ENCODE measurements around the gene RTN4R.

RTN4R gene

DNA sequence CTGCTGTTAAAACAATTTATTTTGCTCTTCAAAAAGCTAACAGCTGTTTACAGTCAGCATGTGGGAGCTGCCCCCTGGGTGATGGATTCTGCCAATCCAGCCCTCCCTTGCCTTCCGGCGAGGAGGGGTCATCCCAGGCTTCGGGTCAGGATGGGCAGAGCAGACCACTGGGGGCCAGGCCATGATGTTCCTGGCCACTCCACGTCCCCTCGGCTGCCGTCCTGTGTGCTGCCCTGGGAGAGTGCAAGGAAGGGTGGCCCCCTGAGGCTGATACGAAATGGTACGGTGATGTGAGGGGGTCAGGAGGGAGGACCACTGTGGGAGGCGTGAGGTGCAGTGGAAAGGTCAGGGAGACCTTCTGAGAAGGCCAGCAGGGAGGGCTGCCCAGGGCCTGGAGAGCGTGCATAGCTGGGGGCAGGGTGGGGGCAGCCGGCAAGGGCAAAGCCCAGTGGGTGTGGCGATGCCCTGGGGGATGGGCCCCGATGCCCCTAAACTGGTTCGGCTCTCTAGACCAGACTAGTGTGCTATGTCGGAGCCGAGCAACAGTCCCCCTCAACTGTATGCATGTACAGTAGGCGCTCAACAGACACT is 41.3 kb downstream of the RTN4R start:
- no peak for DNase-seq

DNA sequence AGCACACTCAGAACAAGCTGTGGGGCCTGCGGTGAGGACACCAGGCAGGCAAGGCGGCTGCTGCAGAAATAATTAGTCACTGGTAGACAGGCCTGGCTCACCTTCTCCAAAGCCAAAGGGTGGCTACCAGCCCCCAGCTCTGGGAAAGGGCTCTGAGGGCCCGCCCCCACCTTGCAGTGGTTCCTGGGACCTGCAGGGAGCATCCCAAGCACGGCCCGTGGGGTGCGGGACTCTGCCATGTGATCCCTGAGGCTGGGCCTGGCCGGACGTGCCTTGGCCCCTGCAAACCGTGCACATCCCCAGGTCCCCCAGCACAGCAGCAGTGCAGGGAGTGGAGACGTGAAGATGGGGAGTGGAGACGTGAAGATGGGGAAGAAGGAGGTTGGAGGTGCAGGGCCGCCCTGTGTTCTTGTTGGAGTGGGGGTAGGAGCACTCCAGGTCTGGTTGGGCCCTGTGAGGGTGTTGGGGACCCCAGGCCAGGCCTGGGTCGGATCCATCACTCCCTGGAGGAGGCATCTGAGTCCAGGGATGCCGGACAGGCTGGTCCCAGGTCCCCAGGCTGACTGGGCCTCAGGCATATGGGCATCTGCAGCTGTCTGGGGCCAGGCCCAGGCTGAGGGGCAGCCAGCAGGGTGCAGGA is 41.9 kb downstream of the RTN4R start:
- DNase-seq: no peak

DNA sequence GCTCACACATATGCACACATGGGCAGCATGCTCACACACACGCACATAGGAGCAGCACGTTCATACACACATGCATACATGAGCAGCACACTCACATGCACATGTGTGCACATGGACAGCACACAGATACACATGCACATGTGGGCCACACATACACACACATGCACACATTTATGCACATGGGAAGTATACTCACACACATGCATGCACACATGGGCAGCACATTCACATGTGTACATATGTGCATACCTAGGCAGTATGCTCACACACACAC is 42.5 kb downstream of the RTN4R start:
- DNase-seq: no peak

DNA sequence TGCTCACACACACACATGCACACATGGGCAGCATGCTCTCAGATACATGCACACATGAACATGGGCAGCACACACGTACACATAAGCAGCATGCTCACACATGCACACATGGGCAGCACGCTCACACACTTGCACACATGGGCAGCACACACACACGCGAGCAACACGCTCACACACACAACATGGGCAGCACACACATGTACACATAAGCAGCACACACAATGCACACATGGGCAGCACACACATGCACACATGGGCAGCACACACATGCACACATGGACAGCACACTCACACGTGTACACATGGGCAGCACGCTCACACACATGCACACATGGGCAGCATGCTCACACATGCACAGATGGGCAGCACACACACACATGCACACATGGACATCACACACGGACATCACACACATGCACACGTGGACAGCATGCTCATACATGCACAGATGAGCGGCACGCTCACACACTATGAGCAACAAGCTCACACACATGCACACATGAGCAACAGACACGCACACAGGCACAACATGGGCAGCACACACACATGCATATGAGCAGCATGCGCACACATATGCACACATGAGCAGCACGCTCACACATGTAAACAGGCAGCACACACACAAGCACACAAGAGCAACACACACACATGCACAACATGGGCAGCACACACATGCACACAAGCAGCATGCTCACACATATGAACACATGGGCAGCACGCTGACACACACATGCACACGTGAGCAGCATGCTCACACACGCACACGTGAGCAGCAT is 43.0 kb downstream of the RTN4R start:
- DNase-seq: no peak

DNA sequence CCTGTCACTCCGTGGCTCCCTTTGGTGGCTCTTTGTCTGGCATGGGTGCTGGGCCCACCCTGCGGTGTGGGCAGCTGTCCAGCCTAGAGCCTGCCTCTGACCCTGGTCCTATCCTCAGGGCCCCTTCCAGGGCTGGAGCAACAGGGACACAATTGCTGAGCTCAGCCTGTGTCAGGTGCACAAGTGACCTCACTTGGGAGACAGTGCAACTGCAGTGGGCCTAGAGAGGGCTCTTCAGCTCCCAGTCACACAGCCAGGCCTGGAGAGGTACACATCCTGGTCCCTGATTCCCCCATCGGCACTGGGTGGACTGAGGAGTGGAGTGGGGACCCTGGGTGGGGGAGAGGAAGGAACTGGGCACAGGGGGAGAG is 43.9 kb downstream of the RTN4R start:
- no peak for DNase-seq

DNA sequence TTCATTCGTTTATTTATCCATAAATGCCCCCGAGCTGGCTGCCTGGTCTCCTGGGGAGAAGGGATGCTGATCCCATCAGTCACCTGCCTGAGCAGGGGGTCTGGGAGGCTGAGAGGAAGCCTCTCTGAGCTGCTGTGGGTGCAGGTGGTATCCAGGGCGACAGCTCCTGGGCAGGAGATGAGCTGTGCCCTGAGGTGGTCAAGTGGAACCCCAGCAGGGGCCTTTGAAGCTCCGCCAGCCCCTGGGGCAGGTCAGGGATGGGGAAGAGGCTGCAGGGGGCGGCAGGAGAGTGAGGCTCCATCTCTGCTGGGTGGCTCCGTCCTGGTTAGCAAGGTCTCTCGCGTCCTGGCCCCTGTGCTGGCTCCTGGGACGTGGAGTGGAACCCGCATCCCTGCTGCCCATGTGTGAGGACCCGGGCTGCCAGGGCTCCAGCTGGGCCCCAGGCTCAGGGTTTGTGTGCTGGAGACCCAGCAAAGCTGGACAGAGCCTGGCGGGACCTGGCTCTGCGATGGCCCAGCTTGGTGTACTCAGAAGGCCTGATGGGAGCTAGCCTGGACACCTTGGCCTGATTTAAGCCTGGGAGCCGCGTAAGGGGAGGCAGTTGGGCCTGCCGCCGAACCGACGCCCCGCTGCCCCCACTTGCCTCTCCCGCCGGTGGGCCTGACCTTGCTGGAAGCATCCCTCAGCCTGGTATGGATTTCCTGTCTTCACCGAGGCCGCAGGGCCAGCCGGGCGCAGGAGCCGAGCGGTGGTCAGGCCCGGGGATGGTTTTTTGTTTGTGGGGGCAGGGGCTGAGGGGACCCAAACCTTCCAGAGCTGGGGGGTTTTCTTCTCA is 44.5 kb downstream of the RTN4R start:
- DNase-seq: no peak

DNA sequence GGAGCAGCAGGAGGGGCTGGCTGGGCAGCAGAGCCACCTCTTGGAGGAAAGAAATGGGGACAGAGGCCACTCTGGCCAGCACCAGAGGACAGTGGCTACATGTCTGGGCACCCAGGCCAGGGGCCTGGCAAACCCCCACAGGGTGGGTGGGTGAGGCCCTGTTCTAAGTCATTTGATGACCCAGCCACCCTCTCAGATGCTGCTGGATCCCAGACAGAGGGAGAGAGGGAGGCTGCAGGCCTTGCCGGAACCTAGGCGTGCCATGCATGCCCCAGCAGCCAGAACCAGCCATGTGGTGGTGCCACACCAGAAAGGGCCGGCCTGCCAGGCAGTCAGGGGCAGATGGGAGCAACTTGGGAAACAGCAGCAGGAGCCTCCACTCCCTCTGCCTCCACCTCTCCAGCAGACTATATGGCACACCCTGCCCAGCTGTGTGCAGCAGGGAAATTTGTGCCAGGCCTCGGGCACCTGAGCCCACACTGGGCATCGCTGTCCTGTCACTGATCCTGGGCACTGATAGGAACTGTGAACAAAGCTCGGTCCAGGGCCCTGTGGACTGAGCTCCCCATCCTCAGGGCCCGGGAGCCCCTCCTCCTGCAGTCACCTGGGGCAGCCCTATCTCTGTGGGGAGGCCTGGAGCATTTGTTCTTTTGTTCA is 45.2 kb downstream of the RTN4R start:
- DNase-seq: no peak

DNA sequence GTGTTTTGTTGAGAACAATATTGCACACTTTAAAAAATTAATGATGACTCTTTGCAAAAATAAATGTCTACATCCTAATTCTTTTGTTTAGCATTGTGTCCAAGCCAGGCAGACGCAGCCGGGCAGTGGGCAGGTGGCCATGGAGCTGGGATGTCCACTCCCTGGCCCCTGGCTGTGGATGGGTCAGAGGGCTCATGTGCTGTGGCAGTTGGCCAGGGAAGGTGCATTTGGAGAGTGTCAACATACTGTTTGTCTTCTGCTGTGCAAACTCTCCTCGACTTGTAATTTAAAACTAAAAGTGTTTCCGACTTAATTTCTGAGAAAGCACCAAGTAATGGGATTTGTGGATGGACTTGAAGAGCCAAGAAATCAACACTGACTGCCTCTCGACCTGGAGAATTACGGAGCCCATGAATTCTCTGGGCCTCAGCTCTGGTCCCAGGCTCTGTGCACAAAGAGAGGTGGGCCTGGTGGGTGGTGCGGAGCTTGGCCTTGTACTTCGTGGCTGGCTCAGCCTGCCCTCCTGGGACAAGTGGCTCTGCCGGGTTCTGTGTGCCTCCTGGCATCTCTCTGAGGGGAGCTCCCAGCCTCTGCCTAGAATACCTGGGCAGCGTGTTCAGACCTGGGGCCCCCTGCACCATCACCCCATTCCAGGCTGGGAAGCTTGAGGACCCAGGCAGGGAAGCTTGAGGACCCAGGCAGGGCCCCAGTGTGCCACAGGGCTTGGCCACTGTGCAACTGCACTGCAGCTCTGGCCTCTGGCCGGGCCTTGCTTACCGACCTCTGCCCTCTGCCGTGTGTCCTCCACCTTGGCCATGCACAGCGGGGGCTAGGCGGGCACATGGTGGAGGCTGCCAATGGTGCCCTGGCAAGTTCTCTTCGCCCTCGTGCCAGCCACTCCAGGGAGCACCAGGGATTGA is 46.4 kb downstream of the RTN4R start:
- DNase-seq: no peak

DNA sequence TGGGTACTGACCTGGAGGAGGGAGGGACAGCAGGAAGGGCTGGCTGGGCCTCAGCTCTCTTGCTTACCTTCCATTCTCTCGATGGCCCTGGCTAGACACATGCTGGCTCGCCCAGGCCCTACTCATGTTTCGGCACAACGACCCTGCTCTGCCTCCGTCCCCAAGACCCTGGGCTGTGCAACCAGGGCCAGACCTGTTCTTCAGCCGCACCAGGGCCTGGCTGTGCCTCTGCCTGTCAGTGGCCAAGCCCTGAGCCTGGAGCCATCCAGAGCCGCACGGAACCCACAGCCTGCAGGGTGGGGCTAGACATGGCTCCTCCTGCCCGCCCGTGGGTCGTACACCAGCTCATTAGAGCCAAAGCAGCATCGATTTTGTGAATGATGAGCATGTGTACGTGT is 47.5 kb downstream of the RTN4R start:
- no peak for DNase-seq

DNA sequence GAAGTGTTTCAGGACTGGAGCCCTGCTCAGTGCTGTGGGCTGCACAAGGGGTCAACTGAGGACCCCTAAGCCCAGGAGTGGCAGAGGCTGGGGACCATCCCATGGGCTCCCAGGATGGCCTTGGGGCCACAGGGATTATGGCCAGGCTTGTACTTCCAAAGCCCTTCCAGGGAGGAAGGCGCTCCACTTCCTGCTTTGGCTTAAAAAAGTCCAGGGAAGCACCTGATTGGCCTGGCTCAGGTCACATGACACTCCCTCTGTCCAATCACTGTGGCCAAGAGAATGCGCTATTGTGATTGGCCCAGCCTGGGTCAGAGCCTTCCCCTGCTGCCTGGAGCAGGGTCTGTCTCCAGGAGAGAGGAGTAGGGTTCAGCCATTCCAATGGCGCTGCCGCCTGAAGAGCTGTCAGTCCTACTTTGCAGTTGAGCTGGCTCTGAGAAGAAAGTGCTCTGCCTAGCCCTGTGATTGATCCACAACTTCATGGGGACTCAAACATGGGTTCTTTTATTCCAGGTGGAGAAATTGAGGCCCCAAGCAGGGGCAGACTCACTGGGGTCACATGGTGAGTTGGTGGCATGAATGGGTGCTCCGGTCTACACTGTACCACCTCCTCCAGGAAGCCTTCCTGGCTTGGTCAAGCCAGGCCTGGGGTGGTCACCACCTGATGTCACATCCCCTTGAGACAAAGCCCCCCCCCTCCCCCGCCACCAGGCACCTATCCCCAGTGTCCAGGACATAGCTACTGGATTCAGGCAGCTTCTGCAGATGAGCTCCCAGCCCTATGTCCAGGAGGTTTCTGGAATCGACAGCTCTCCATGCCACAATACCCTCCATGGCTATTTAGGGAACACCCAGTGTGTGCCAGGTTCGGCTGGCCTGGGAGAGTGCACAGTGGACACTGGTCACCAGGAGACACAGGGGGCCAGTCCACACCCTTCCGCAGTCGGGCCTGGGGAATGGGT is 48.2 kb downstream of the RTN4R start:
- no peak for DNase-seq

DNA sequence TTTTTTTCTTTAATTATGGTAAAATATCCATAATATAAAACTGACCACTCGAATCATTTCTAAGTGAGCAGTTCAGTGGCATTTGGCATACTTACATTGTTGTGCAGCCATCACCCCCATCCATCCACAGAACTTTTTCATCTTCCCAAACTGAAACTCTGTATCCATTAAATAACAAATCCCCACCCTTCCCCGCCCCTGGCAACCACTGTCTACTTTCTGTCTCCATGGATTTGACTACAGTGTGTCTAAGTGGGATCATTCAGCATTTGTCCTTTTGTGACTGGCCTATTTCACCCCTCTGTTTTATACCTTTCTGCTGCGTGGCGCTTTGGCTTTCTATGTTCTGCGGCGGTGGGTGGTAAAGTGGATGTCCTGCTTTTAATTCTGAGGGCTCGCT is 49.1 kb downstream of the RTN4R start:
- no peak for DNase-seq

DNA sequence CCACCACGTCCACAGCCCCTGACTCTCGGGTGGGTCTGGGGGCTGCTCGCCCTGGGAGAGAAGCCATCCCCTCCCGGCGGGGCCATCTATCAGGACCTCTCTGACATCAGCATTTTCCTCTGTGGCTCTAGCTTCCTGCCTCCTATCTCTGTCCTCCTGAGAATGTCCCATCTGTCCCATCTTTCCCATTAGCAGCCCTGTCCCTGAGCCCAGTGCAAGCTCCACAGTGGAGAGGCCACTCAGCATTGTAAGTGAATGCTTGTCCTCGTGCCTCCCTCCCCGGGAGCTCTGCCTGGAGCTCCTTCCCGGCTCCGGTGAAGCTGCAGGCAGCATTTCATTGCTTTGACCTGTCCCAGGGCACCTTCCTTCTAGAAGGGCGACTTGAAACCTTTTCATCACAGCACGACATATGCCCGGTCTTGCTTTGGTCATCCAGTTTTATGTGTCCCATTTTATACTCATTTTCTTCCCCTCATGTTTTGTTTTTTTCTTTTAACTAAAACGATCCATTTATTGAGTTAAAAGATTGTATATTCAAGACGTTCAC is 49.7 kb downstream of the RTN4R start:
- DNase-seq: no peak

DNA sequence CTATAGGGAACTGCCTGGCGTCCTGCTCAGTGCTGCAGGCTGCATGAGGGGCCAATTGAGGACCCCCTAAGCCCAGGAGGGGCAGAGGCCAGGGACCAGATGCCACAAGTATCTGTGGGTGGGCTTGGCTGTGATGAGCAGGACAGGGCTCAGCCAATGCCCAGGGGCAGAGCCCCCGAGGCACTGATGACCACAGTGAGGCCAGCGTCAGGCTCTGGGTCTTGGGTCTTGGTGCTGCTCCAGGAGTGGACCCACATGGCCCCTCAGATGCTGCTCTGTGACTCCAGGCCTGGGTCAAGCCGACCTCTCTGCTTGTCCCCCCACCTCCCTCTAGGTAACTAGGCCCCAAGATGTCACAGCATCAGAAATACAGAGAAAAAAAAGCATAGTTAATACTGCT is 50.6 kb downstream of the RTN4R start:
- no peak for DNase-seq

DNA sequence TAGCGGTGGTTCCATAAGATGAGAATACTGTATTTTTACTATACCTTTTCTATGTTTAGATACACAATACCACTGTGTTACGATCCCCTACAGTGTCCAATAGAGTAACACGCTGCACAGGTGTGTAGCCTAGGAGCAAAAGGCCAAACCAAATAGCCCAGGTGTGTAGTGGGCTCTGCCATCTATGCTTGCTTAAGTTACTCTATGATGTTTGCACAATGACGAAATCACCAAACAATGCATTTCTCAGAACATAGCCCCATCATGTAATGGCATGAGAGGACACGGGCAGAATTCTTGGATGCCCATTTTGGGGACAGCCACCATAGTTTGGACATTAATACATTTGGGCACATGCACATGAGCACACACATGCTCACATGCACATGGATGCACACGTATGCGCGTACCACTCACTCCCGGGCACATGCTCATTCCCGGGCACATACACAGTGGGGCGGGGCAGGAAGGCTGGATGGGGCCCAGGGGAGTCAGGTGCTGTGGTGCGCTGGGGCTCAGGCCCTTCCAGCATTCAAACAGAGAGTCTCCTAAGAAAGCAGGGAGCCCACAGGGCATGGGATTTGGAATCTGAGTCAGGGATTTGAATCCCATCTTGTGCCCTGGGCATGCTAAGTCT is 51.1 kb downstream of the RTN4R start:
- DNase-seq: no peak

DNA sequence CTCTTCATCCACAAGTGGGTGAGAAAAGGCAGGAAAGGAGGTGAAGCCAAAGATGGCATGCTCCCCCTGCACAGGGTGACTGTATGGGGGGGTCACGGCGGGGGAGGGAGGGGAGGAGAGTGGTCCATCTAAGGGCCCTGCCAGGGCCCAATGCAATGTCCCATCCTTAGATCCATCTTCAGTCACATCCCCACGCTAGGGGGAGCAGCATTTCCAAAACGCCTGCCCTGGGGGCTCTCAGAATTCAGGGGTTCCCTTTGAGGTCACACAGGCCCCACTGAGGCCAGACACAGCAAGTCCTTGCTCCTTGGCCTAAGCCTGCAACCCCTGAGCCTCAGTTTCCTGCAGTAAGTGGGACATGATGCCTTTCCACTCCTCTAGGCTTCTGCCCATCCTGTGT is 52.4 kb downstream of the RTN4R start:
- no peak for DNase-seq

DNA sequence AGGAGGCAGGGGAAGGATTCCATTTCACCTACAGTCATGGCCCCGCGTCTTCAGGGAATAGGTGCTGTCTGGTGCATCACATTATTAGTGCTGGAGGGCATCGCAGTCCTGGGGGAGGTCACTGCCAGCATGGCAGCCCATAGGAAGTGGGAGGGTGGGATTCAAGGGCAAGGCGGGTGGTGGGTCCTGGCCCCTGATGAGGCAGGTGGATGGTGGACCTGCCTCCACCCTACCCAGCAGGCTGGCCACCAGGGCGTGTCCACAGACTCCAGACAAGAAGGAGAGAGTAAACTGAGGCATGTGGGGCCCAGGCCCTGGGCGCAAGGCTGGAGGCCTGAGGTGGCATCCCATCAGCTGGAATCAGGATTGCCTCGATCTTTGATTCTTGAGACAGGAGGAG is 53.3 kb downstream of the RTN4R start:
- DNase-seq: no peak

DNA sequence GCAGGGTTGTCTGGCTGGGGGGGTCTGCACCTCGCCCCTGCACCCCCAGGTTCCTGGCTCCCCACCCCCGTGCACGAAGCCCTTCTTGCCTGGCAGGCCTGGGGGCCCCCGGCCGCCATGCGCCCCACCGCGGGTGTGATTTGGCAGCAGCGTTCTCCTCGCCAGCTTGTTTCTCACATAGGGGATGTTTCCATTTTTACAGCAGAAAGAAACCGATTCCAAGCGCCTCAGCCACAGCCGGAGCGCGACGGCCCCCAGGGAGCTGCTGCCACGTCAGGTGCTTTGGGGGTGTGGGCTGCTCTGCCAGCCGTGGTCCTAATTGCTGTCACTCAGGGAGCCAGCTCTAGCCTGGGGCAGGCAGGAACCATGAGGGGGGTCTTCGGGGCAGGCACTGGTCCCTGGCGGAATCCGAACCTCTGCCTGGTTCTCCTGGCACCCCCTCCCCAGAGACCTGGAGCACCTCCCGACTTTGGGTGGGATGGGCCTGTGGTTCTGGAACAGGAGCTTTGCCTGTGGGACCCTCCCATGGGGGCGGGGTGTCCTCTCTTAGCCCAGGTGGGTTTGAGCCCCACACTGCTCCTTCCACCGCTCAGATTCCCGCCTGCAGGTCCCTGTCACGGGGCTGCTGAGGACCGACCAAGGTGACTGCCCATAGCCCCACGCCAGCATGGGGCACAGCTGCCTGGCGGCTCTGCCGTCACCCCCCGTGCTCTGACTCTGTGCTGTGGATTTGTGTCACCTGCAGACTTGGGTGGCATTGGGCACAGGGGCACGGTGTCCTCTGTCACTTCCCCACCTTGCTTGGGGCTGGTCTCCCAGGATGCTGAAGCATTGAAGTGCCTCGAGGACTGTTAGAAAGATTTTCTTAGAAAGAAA is 54.0 kb downstream of the RTN4R start:
- no peak for DNase-seq

DNA sequence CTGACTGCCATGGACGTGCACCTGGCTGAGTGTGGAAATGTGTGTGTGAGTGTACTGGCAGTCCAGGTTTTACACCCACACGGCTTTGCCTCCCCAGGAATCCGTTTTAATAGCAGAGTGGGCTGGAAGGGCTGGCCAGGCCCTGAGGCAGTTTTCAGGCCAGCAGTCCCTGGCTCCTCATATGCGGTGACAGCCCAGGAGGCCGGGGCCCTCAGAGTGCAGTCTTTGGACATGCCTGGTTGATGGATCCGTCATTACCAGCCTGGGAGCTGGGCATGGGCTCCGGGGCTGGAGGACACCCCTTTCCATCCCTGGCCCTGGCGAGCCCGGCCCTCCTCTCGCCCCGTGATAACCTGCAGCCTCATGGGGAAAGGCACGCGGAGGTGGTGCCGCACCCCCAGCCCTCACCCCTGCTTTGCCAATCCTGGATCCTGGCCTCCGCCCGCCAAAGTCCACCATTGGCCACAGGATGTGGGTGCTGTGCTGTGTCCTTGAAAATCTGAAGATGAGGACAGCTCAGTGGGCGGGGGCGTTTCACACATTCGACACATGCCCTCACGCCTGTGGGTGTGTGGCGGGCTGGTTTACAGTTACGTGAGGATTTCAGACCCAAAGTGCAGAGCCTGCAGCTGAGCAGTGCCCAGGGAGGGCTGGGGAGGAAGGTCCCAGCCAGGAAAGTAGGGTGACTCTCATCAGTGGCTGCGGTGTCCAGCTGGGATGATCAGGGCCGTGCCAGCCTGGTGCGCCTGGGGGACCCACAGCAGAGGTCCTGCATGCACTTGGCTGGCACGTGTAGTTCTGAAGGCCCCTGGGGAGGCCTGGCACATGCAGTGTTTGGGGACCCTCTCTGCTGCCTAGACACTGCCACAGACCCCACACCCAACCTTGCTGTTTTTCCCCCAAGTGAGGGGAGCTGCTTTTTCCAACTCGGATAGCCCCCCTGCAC is 55.1 kb downstream of the RTN4R start:
- DNase-seq: no peak

Data from SW 1271 (cell line).